Measurements from ENCODE around the gene KCND3. TPM values are rescaled to one million over a fixed set of nuclear protein-coding genes. Genes with fewer than 3 reads are reported as not detected.

KCND3 gene
- total RNA-seq, 3 donors from 2014 or later (not counting 1 experiment from before 2014, with no cell fraction given), result 0.07 to 0.16 TPM; not detected in 1

GRCh38 chr1:112027696-112028095 is 38.2 kb upstream of the KCND3 start:
- Histone ChIP-seq H3K27ac (ENCODE audit: low read length) (no peak overlapping the region), H3K4me1 (ENCODE audit: control insufficient read depth, insufficient read depth, low read length) (no peaks in the 10 kb centered on the region), H3K9me3 (ENCODE audit: control insufficient read depth, insufficient read depth, low read length) (no peaks in the 10 kb centered on the region), H3K36me3 (ENCODE audit: control insufficient read depth, insufficient read depth, low read length) (no peaks in the 10 kb centered on the region), H3K4me3 (ENCODE audit: low read length) (no peak overlapping the region), H3K27me3 (ENCODE audit: control insufficient read depth, insufficient read depth, low read length) (no peaks in the 10 kb centered on the region)
- DNase-seq (no peak), ATAC-seq (no peak)
- no peak for TF ChIP-seq CTCF (IDR thresholded peaks at IDR 0.05)
- Mint-ChIP-seq H3K36me3 (no peaks in the 10 kb centered on the region), H3K4me1 (no peaks in the 10 kb centered on the region), H3K4me3 (no peak overlapping the region), H3K27ac (no peak overlapping the region), H3K27me3 (ENCODE audit: low read depth in 2 of 2) (peaks cover 11 to 27% of the 10 kb centered on the region in 2 donors), H3K9me3 (no peaks in the 10 kb centered on the region)
- intact Hi-C loops (cut with micrococcal nuclease), result no loop called here
- 58% methylated on average over 1 of the region's 1 CpG for WGBS (ENCODE audit: insufficient coverage)

GRCh38 chr1:112026501-112026900 is 37.0 kb upstream of the KCND3 start:
- Histone ChIP-seq H3K36me3 (ENCODE audit: control insufficient read depth, insufficient read depth, low read length) (no peaks in the 10 kb centered on the region), H3K27me3 (ENCODE audit: control insufficient read depth, insufficient read depth, low read length) (no peaks in the 10 kb centered on the region), H3K4me1 (ENCODE audit: control insufficient read depth, insufficient read depth, low read length) (no peaks in the 10 kb centered on the region), H3K4me3 (ENCODE audit: low read length) (no peak overlapping the region), H3K9me3 (ENCODE audit: control insufficient read depth, insufficient read depth, low read length) (no peaks in the 10 kb centered on the region), H3K27ac (ENCODE audit: low read length) (no peak overlapping the region)
- ATAC-seq (no peak), DNase-seq (no peak)
- H3K27me3 Mint-ChIP-seq (ENCODE audit: low read depth in 2 of 2), result peaks cover 11 to 27% of the 10 kb centered on the region in 2 donors
- no peak overlapping the region for H3K27ac Mint-ChIP-seq
- no peaks in the 10 kb centered on the region for H3K4me1 Mint-ChIP-seq
- TF ChIP-seq CTCF (IDR thresholded peaks at IDR 0.05), result no peak
- 41% methylated on average over 1 of the region's 1 CpG for WGBS (ENCODE audit: insufficient coverage)
- H3K36me3 Mint-ChIP-seq, result no peaks in the 10 kb centered on the region
- no peak overlapping the region for H3K4me3 Mint-ChIP-seq
- H3K9me3 Mint-ChIP-seq, result no peaks in the 10 kb centered on the region
- intact Hi-C loops (cut with micrococcal nuclease), result no loop called here

GRCh38 chr1:112026016-112026415 is 36.5 kb upstream of the KCND3 start:
- H3K27me3 Mint-ChIP-seq (ENCODE audit: low read depth in 2 of 2), result peaks cover 11 to 27% of the 10 kb centered on the region in 2 donors
- no peak overlapping the region for H3K4me3 Mint-ChIP-seq
- TF ChIP-seq CTCF (IDR thresholded peaks at IDR 0.05), result no peak
- no peaks in the 10 kb centered on the region for H3K4me1 Mint-ChIP-seq
- DNase-seq (no peak), ATAC-seq (no peak)
- no peaks in the 10 kb centered on the region for H3K9me3 ChIP-seq (ENCODE audit: control insufficient read depth, insufficient read depth, low read length)
- WGBS (ENCODE audit: insufficient coverage), result 61% methylated on average over 5 of the region's 5 CpGs
- no peak overlapping the region for H3K27ac Mint-ChIP-seq
- no peaks in the 10 kb centered on the region for H3K4me1 ChIP-seq (ENCODE audit: control insufficient read depth, insufficient read depth, low read length)
- H3K27ac ChIP-seq (ENCODE audit: low read length), result no peak overlapping the region
- intact Hi-C loops (cut with micrococcal nuclease), result no loop called here
- no peaks in the 10 kb centered on the region for H3K36me3 ChIP-seq (ENCODE audit: control insufficient read depth, insufficient read depth, low read length)
- H3K36me3 Mint-ChIP-seq, result no peaks in the 10 kb centered on the region
- no peaks in the 10 kb centered on the region for H3K27me3 ChIP-seq (ENCODE audit: control insufficient read depth, insufficient read depth, low read length)
- no peaks in the 10 kb centered on the region for H3K9me3 Mint-ChIP-seq
- H3K4me3 ChIP-seq (ENCODE audit: low read length), result no peak overlapping the region

- H3K9me3 Mint-ChIP-seq, result no peaks in the 10 kb centered on the region
- Histone ChIP-seq H3K4me1 (ENCODE audit: control insufficient read depth, insufficient read depth, low read length) (no peaks in the 10 kb centered on the region), H3K9me3 (ENCODE audit: control insufficient read depth, insufficient read depth, low read length) (no peaks in the 10 kb centered on the region), H3K36me3 (ENCODE audit: control insufficient read depth, insufficient read depth, low read length) (no peaks in the 10 kb centered on the region), H3K27me3 (ENCODE audit: control insufficient read depth, insufficient read depth, low read length) (no peaks in the 10 kb centered on the region), H3K27ac (ENCODE audit: low read length) (no peak overlapping the region), H3K4me3 (ENCODE audit: low read length) (no peak overlapping the region)
- WGBS (ENCODE audit: insufficient coverage), result 78% methylated on average over 4 of the region's 4 CpGs
- intact Hi-C loops (cut with micrococcal nuclease), result no loop called here
- no peak for ATAC-seq
- H3K27me3 Mint-ChIP-seq (ENCODE audit: low read depth in 2 of 2), result peaks cover 15 to 25% of the 10 kb centered on the region in 2 donors
- DNase-seq, result no peak
- TF ChIP-seq CTCF (IDR thresholded peaks at IDR 0.05), result no peak
- no peaks in the 10 kb centered on the region for H3K4me1 Mint-ChIP-seq
- H3K36me3 Mint-ChIP-seq, result no peaks in the 10 kb centered on the region
- no peak overlapping the region for H3K27ac Mint-ChIP-seq
- H3K4me3 Mint-ChIP-seq, result no peak overlapping the region
Observed at GRCh38 chr1:112021263-112021662, 31.8 kb upstream of the KCND3 start.

All from natural killer cell (primary cell).